KG1 (cell line): ENCODE results near the gene ATAD3C.
"Not testable (repeated sequence)": the region's sequence is repeated elsewhere in the genome, so short reads cannot be mapped to it uniquely, and the experiment has no call there.

Experiments used
- DNase-seq: peaks from one replicate; lab custom pipeline; 2025; lab: John Stamatoyannopoulos, UW

The ATAD3C gene

DNA sequence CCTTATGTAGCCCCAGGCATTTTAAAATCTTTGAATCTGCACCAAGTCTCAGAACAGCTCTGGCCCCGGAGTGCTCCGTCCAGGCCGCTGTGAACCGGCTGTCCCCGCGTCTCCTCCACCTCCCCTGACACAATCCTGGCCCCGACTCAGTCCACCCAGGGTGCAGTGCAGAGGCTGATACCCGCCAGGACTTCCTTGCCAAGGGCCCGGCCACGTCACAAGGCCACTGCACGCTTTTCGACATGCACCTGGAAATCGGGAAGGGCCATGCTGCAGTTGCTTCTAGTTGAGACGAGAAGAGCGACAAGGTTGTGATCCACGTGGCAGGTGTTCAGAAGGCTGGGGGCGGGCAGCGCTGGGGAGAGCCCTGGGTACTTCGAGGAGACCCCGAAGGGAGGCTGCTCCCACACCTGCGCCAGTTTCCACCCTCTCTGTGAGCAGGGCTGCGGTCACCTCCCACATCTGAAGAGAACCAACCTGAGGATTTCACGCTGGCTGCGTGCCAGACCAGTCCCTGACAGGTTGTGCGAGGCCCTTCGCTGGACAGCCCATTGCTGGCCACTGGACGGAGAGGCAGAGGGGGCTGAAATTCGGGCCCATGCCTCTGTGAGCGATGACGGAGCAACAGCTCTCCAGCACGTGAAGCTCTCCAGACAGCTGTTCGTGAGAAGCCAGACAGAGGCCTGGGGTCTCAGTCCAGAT, 7.3 kb upstream of the ATAD3C start:
- DNase-seq, result no peak

DNA sequence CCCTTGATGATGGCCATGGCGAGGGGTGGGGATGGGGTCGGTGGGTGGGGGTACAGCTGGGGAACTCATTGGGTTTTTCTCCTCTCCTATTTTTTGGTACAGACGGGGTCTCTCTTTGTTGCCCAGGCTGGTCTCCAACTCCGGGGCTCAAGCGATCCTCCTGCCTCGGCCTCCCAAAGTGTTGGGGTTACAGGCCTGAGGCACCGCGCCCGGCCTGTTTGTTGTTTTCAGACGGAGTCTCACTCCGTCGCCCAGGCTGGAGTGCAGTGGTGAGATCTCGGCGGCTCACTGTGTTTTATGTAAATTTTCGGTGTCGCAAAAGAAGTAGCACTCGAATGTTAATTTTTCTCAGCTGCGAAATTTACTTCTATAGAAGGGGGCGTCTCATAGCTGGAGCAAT, 2.9 kb upstream of the ATAD3C start:
- DNase-seq, result not testable (repeated sequence)

DNA sequence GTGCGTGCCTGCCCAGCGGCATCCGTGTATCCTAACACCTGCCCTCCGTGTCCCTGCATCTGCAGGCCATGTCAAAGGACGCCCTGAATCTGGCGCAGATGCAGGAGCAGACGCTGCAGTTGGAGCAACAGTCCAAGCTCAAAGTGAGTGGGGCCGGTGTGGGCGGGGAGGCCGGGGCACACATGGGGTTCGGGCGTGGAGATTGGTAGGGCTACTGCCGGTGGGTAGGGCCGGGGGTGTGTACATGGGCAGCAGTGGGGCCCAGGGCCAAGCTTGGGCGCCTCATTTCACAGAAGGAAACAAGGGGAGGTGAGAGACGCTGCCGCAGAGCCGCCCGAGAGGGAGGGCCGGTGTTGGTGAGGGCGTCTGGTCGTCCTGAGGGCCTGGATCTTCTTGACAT, 1.1 kb downstream of the ATAD3C start:
- DNase-seq, result not testable (repeated sequence)

DNA sequence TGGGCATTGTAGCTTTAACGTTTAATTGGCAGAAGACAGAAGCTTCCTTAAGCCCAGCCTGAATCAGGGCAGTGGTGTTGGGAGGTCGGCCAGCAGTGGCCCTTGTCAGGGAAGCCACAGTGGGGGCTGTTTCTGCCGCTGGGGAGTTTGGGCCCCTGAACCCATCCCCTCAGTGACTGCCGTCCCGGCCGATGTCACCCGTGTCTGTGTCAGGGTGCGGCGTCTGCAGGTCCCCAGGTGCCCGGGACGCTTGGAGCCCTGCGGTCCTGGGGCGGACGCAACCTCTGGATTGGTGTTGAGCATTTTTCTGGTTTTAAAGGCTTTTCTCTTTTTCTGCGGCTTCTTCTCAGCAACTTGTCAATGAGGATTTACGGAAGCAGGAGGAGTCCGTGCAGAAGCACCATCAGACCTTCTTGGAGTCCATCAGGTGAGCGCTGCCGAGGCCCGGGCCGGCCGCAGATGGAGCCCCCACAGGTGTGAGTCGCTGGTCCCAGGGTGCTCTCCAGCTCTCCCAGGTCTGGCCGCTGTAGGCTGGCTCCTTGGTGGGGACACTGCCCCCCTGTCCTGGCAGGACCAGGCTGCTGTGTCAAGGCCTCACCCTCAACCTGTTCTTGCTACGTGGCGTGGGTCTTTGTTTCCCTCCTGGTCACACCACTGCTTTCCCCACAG, 2.3 kb downstream of the ATAD3C start:
- no peak for DNase-seq

DNA sequence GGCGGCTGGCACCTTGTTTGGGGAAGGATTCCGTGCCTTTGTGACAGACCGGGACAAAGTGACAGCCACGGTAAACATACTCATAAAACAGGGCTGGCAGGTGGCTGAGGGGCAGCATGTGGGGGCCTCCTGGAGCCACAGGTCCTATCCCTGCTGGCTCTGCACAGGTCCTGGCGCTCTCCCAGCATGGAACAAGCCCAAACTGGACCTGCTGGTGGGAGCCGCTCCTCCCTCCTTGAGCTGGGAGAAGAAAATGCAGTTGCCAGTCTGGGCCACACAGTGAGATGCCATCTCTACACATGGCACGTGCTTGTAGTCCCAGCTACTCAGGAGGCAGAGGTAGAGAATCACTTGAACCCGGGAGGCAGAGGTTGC, 2.9 kb downstream of the ATAD3C start:
- DNase-seq, result not testable (repeated sequence)

DNA sequence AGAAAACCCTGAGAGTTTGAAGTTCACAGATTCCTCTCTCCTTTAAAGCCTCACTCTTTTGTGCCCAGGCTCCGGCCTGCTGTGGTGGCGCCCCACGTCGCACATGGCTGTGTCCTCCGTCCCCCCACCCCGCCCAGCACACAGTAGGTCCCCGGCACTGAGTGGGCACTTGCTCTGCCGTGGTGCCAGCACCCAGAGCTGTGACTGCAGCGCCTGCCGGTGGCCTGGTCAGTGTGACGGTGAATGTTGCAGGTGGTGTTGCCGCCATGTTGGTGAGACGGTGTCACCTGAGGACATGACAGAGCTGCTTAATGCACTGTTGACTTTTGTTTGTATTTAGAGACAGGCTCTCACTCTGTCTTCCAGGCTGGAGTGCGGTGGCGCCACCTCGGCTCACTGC, 3.4 kb downstream of the ATAD3C start:
- DNase-seq, result no peak

DNA sequence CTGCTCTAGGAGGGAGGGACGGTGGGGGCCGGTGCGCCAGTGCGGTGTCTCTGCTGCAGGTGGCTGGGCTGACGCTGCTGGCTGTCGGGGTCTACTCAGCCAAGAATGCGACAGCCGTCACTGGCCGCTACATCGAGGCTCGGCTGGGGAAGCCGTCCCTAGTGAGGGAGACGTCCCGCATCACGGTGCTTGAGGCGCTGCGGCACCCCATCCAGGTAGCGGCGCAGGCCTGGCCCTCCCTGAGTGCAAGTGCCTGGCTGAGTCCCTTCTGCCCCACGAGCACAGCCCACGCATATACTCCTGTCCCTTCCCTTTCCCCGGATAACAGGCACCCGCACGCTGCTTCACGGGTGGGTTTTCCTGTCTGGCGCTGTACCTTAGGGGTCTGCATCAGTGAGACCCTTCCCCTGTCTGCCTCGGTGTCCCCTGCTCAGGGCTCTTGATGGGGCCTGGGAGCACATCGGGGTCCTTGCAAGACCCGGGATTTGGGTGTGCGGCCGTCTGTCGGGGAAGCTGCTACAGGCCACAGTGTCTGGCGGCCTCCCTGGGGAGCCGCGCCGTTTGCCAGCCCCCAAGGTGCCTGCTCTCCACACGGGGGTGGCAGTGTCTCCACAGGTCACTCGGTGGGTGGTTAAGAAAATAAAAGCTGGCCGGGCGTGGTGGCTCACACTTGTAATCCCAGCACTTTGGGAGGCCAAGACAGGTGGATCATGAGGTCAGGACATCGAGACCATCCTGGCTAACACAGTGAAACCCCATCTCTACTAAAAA, 5.0 kb downstream of the ATAD3C start:
- not testable (repeated sequence) for DNase-seq

DNA sequence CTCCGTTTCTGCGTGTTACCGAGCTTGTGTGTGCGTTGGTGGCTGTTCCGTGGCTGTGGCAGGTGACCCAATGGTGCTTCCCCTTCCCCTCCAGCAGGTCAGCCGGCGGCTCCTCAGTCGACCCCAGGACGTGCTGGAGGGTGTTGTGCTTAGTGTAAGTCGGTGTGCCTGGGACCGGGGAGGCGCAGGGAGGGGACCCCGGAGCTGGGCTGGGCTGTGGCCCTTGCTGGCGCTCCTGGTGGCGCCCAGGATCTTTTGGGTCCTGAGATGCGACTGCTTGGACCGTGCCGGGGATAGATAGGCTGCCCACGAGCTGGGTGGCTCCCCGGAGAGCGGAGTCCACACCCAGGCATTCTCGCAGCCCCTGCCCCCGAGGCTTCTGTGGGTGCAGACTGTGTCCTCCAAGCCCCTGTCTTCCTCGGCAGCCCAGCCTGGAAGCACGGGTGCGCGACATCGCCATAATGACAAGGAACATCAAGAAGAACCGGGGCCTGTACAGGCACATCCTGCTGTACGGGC, 5.9 kb downstream of the ATAD3C start:
- no peak for DNase-seq

DNA sequence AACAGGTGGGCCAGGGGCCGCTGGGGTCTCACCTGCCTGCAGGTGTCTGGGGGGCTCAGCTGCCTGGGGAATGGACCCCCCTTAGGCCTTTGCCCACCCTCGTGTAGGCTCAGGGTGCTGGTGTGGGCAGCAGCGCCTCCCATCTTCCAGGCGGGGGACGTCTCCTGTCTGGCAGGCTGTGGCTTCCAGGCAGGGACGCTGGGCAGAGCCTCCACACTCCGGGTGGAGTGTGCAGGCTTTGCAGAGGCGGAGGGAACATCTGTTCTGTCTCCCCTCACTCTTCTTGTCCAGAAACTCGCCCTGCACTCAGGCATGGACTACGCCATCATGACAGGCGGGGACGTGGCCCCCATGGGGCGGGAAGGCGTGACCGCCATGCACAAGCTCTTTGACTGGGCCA, 6.4 kb downstream of the ATAD3C start:
- not testable (repeated sequence) for DNase-seq

DNA sequence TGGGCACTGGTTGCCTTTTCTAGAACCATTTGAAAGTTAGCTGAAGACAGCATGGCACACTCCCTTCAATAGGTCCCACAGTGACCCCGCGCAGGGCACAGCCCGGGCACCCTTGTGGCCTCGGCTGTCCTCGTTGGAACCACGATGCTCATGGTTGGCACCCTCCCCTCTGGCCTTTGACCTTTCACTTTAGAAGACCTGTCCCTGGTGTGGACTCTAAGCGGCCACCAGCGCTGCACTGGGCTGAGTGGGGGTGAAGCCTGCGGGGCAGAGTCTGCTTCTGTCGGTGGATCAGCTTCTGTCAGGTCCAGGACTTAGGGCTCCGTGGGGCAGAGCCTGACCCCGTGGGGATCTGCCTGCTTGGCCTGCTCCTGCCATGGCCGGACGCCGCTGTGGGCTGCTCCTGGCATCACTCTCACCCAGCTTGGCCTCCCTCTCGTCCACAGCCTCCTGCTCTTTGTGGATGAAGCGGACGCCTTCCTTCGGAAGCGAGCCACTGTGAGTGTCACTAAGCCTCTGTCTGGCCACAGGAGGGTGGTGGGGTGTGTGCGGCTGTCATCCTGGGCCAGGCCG, 7.3 kb downstream of the ATAD3C start:
- not testable (repeated sequence) for DNase-seq

DNA sequence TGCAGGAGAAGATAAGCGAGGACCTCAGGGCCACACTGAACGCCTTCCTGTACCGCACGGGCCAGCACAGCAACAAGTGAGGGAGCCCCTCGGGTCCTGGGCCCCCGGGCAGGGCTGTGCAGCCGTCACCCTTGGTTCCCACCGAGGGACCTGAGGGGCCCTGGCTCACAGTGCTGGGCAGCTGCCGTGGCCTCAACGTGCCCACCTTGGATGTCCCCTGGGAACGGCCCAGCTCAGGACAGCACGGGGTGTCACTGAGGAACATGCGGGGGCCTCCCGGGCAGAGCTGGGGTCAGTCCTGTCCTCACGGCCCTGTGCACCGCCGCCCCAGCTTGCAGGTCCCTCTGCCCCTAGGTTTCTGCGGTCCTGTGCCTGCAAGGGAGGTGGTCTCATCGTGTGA, 9.7 kb downstream of the ATAD3C start:
- DNase-seq, result not testable (repeated sequence)

DNA sequence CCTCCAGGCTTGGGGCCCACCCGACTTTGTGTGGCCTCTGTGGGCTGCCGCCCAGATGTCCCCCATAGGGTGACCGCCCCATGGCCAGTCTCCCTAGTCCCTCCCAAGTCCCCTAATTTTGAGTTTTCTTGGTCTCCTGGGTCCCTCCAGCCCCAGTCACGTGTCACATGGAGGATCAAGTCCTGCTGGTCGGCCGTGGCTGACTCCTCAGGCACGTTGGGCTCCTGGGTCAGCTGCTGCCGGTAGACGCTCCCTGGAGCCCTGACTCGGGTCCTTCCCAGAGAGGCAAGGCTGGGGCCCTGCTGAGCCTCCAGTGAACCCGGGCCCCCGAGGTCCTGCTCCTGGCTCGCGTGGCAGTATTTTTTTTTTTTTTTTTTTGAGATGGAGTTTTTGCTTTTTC, 10.2 kb downstream of the ATAD3C start:
- DNase-seq, result not testable (repeated sequence)

DNA sequence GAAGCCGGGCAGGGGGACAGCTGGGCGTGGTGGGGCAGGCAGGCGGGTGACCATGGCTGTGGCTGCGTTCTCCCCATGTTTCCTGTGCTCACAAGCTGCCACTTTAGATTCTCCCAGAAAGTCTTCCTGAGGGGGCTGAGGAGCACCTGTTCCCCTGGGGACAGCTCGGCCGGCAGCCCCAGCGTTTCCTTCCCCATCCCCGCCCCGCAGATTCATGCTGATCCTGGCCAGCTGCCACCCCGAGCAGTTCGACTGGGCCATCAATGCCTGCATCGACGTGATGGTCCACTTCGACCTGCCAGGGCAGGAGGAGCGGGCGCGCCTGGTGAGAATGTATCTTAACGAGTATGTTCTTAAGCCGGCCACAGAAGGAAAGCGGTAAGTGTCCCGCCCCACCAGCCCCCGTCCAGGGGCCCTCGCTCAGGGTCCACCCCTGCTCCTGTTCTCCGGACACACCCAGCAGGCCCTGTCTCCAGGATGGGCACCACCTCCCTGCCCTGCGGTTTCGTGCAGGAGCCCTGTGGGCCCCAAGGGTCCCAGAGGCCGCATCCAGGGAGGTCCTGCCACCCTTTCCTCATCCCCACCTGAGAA, 11.1 kb downstream of the ATAD3C start:
- DNase-seq, result no peak

DNA sequence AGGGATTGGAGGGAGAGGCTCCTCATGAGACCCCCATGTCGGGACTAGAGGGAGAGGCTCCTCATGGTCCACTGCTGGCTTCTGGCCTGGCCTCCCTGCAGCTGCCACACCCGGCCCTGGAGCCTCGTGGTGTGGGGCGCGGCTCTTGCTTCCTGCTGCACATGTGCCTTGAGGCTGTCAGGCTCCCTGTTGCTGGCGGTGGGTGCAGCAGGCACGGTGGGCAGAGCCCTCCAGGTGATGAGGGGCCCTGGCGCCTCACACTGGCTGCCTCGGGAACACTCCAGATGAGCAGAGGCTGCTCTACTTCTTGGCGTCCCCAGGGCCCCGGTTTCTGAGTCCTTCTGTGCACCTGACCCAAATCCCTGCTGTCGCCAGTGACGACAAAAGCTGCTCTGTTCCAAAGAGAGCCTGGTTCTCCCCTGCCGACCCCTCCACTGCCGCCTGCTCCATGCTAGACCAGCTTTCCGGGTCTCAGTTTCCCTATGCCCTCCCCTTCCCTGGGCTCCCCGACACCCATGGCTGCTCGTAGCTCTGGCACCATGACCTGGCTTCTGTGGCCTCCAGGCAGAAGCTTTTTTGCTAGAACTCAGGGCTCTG, 12.3 kb downstream of the ATAD3C start:
- no peak for DNase-seq

DNA sequence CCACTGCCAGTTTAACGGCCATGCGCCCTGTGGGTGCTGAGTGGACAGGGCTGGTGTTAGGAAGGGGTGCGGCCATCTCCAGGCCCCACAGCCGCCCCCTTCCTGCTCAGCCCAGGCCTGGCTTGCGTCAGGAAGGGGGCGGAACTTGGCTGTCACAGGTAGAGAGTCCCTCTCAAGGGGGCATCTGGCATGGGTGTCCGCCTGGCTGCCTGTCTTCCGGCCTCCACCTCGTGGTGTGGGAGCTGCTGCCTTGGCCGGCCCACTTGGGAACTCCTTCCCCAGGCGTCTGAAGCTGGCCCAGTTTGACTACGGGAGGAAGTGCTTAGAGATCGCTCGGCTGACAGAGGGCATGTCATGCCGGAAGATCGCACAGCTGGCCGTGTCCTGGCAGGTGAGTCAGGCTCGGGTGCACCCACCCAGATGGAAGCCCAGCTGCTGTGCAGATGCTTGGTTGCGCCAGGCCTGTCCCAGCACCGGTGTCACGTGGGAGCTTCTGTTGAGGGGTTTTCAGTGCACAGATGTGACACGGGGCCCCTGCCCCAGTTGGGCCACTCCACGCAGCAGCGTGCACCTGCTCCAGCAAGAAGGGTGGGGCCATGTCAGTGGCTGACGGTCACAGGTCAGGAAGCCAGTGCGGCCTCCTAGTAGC, 13.0 kb downstream of the ATAD3C start:
- no peak for DNase-seq

DNA sequence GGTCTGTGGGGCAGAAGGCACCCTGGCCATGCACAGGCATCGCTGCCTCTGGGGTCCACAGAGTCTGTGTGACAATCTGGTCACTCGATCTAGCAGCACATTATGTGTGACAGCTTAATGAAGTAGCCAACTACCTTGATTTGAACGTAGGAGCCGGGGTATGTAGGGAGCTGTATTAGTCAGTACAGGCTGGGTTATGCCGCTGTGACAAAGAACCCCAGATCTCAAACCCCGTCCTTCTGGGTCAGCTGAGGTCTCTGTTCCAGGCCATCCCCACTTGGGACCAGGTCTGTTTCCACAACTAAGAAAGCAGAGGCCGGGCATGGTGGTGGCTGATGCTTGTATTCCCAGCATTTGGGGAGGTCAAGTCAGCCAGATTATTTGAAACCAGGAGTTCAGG, 13.8 kb downstream of the ATAD3C start:
- DNase-seq, result no peak

DNA sequence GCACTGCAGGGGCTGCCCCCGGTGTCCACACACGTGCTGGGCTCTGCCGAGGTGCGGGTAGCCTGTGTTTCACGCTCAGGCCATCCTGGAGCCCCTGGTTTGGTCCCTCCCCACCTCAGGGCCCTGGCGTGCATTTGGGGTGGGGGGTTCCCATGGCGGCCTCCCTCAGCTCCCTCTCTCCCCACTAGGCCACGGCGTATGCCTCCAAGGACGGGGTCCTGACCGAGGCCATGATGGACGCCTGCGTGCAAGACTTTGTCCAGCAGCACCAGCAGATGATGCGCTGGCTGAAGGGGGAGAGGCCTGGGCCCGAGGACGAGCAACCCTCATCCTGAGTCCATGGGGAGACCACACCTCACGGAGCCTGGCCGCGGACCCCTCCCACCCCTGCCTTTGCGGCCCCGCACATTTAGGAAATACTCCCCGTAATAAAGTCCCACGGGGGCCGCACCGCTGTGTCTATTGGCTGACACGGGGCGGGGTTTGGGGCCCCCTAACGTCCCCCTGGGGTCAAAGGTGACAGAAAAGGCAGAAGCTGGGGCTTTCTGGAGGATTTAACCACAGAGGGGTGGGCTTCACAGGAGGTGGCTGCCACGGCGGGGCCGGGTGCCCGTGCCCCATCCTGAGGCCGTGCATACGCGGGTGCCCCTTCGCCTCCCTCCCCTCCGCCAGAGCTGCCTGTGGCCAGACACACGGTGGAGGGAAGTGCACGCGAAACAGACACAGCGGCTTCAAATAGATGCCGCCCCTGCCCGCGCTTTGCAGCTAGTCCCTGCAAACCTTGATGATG, 18.9 kb downstream of the ATAD3C start:
- not testable (repeated sequence) for DNase-seq

DNA sequence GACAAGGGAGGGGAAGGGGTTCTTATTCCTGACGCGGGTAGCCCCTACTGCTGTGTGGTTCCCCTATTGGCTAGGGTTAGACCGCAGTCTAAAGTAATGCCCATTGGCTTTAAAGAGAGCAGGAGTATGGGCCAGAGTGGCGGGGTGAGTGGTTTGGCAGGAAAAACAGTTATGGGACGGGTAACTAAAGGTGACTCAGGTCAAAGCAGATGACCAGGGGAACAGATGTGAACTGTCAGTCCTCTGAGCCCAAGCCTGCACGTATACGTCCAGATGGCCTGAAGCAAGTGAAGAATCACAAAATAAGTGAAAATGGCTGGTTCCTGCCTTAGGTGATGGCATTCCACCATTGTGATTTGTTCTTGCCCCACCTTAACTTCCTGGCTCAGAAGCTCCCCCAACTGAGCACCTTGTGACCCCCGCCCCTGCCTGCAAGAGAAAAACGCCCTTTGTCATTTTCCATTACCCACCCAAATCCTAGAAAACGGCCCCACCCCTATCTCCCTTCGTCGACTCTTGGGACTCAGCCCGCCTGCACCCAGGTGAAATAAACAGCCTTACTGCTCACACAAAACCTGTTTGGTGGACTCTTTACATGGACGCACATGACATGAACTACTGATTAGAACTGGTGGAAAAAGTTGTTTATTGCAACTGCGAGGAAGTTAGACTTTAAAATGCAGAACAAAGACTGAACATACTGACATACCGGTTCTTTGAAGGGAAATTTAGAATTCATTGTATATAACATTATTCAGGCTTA, 21.3 kb downstream of the ATAD3C start:
- DNase-seq, result no peak

DNA sequence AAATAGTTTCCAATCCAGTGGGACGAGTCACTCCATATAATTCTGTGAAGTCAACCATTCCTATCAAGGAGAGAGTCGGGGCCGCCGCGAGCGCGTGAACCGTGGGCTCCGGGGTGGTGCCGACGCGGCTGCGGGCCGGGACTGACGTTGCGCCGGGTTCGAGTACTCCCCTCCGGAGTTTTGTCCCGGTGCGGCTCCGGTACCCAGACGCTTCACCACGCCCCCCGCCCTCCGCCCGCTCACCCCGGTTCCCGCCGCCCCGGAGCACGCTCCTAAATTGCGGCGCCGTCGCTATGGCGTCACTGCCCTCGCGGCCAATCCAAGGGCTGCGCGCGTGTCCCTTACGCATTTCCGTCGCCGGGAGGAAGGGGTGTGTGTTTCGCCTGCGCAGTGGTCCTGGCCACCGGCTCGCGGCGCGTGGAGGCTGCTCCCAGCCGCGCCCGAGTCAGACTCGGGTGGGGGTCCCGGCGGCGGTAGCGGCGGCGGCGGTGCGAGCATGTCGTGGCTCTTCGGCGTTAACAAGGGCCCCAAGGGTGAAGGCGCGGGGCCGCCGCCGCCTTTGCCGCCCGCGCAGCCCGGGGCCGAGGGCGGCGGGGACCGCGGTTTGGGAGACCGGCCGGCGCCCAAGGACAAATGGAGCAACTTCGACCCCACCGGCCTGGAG, 22.0 kb downstream of the ATAD3C start, which contains the start of gene ATAD3B:
ATAD3B (plus strand) TSS at position 377 of the 664 bp plus-strand sequence; CDS start at position 497, 120 bp downstream.
- DNase-seq, result peak; percentile 92
